Transverse colon (tissue), 4 donors: Measurements from ENCODE around the gene BAIAP3. TPM values are rescaled to one million over a fixed set of nuclear protein-coding genes. Genes with fewer than 3 reads are reported as not detected.

Source experiments
- DNase-seq: peaks from one replicate; pipeline ENCODE4 v3.0.0-alpha.2; 2019
- H3K27ac ChIP-seq, 4 donors: fragments of 200-600 bp; sonication (generic); 2 replicates each; pipeline ENCODE4 v1.5.1; 2016 to 2018; ENCODE audit warnings: inconsistent platforms in 4 of 4
- H3K27me3 ChIP-seq: fragments of 200-600 bp; sonication (generic); 2 replicates; pipeline ENCODE4 v1.5.1; 2017; ENCODE audit warnings: inconsistent platforms
- H3K36me3 ChIP-seq, 4 donors: fragments of 200-600 bp; sonication (generic); 2 replicates each; pipeline ENCODE4 v1.5.1; 2017 to 2019; ENCODE audit warnings: inconsistent platforms in 4 of 4
- H3K4me1 ChIP-seq, 4 donors: fragments of 200-600 bp; sonication (generic); 2 replicates each; pipeline ENCODE4 v1.5.1; 2017 to 2020; ENCODE audit warnings: inconsistent platforms in 4 of 4
- H3K4me3 ChIP-seq, 4 donors: fragments of 200-600 bp; sonication (generic); 1 replicate in 1 of 4; 2 replicates in 3 of 4; pipeline versions ENCODE4 v1.5.1 to v1.6.1; 2017 to 2019; ENCODE audit warnings: inconsistent platforms in 4 of 4
- H3K9me3 ChIP-seq, 2 donors: fragments of 200-600 bp; sonication (generic); 2 replicates each; pipeline ENCODE4 v1.5.1; 2017 to 2019; ENCODE audit warnings: inconsistent platforms in 2 of 2
- CTCF ChIP-seq, 5 experiments: fragments of 200-600 bp in 3 of 5; fragments of 450-650 bp in 2 of 5; sonication (generic) in 3 of 5; IDR thresholded peaks; 1 replicate in 2 of 5; 2 replicates in 3 of 5; pipeline ENCODE4 v1.5.1; 2016 to 2017; ENCODE audit warnings: antibody characterized with exemption in 5 of 5, inconsistent platforms in 3 of 5, mild to moderate bottlenecking in 2 of 5, moderate library complexity in 1 of 5
- EP300 ChIP-seq: sonication (generic); formaldehyde crosslinking; IDR thresholded peaks from one replicate; pipeline ENCODE4 v1.6.1; 2017; ENCODE audit warnings: antibody characterized with exemption, low read depth
- POLR2A ChIP-seq: fragments of 450-650 bp; IDR thresholded peaks from one replicate; pipeline ENCODE4 v1.6.1; 2016; ENCODE audit warnings: antibody characterized with exemption, mild to moderate bottlenecking, moderate library complexity
- POLR2AphosphoS5 ChIP-seq, 3 donors: sonication (generic); formaldehyde crosslinking; IDR thresholded peaks; one replicate each; pipeline ENCODE4 v1.6.1; 2016; ENCODE audit warnings: antibody characterized with exemption in 3 of 3
- WGBS, 2 donors: methylation state at CpG; one replicate each; pipeline ENCODE4 v1.1.5; 2018; ENCODE audit warnings: low coverage in 1 of 2; 5-methylcytosine and 5-hydroxymethylcytosine counted together
- in situ Hi-C, 4 donors: fragments of 200-750 bp; cut with MboI; loops; one replicate each; pipeline versions ENCODE4 v1.15.0 to v1.15.1; 2017; ENCODE audit warnings: low sequenced_read_pairs in 3 of 4, low pct_ligation_motif_present in 1 of 4, low pct_unique_long_range_greater_than_20kb in 1 of 4
- intact Hi-C: fragments of 100-400 bp; cut with DNase I; formaldehyde crosslinking; loops from one replicate; pipeline ENCODE4 v1.15.1; 2023; ENCODE audit warnings: low total_unique reads
- total RNA-seq, 4 donors: library from RNA; depleted of rRNA; stranded (reverse); fragments of >200 nt; gene quantifications; one replicate each; pipeline ENCODE4 v1.1.0, GENCODE V29; 2016

Gene BAIAP3
- total RNA-seq, 4 donors from 2014 or later, result 7.3 to 190 (median 11.4) TPM

DNA sequence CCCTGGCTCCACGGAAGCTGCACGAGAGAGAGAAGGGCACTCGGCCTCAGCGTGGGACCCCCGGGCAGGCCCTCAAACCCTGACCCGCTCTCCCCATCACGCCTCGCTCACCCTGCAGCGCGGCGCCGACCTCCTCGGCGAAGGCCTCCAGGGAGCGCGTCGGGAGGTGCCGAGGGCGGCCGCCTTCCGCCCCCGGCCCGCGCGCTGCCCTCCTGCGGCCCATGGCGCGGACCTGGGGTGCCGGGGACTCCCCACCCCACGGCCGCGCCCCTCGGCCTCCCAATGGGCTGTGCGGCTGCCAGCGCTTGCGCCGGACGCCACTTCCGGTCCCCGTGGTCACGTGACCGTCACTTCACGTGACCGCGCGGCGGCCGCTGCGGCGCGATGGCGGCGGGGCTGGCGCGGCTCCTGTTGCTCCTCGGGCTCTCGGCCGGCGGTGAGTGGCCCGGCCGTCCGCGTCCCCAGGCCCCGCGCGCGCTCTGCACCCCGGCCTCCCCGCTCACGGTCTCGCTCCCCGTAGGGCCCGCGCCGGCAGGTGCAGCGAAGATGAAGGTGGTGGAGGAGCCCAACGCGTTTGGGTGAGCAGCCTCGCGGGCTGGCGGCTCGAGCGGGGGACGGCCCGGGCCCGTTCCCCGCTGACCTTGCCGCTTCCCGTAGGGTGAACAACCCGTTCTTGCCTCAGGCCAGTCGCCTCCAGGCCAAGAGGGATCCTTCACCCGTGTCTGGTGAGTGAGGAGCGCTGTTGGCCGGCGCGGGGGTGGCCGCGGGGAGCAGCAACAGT, 18.3 kb downstream of the BAIAP3 start, which contains the start of the genes GNPTG and TSR3:
Gene GNPTG, plus strand, starts transcription at position 350 of the 781 bp plus-strand sequence. Its CDS starts 35 bp downstream, at position 385.
Gene TSR3, minus strand, starts transcription at position 297 of the 781 bp plus-strand sequence. Its CDS starts 74 bp downstream, at position 223.
- in situ Hi-C loops, result no loop called here
- no peak for TF ChIP-seq EP300
- TF ChIP-seq CTCF (IDR thresholded peaks at IDR 0.05), result no peak
- peak; percentile 89 to 94 (median 93) for TF ChIP-seq POLR2AphosphoS5 (IDR thresholded peaks at IDR 0.05)
- TF ChIP-seq POLR2A, result peak; percentile 37
- intact Hi-C loops, result no loop called here

GRCh38 chr16:1354815-1355540, 21.5 kb downstream of the BAIAP3 start:
- intact Hi-C loops (no loop called here), in situ Hi-C loops (no loop called here)
- 81 to 93% methylated on average over 8 to 49 of the region's 49 CpGs for whole genome bisulfite sequencing, 2 donors
- Histone ChIP-seq H3K9me3 (no peaks in the 10 kb centered on the region), H3K4me1 (peaks cover 12 to 29% (median 27%) of the 10 kb centered on the region in 4 donors), H3K4me3 (no peak overlapping the region), H3K27me3 (no peaks in the 10 kb centered on the region), H3K27ac (no peak overlapping the region), H3K36me3 (no peaks in the 10 kb centered on the region)
- DNase-seq, result no peak
- TF ChIP-seq POLR2A (no peak), POLR2AphosphoS5 (IDR thresholded peaks at IDR 0.05) (no peak), CTCF (IDR thresholded peaks at IDR 0.05) (no peak)

More for the DNA sequence above, 18.3 kb downstream of the BAIAP3 start, which contains the start of the genes GNPTG and TSR3:
- Histone ChIP-seq H3K36me3 (no peaks in the 10 kb centered on the region), H3K4me1 (peaks cover 12 to 29% (median 27%) of the 10 kb centered on the region in 4 donors), H3K27me3 (no peaks in the 10 kb centered on the region), H3K9me3 (no peaks in the 10 kb centered on the region), H3K27ac (peak within 1 kb of the TSS; percentile 80 to 89 (median 84)), H3K4me3 (peak within 1 kb of the TSS; percentile 85 to 100 (median 98))
- peak; percentile 88 for DNase-seq
- WGBS, 2 donors, result 1% methylated on average over 69 of the region's 98 CpGs; no CpG with 5 or more reads in 1 of the 2 donors

DNA sequence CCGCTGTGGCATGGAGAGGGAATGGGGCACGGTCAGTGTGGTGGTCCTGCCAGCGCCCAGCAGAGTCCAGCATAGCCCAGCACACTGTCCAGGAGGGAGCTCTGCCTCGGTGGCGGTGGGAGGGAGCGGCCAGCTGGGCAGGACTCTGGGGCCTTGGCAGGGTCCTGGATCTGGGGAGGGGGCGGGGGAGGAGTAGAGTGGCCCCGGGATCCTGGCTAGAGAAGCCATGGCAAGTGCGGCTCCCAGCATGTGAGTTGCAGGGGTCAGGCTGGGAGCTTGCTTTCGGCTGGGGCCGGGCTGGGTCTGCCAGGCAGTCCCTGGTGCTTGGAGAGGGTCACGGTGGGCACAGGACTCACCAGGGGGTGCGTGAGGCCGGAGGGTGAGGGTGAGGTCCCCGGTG, 22.1 kb downstream of the BAIAP3 start:
- peaks cover 10 to 25% (median 22%) of the 10 kb centered on the region in 4 donors for H3K4me1 ChIP-seq
- no peak for DNase-seq
- no peaks in the 10 kb centered on the region for H3K27me3 ChIP-seq
- 89% methylated on average over 15 of the region's 15 CpGs; no CpG with 5 or more reads in 1 of the 2 donors for WGBS, 2 donors
- no peaks in the 10 kb centered on the region for H3K36me3 ChIP-seq
- intact Hi-C loops, result no loop called here
- no peaks in the 10 kb centered on the region for H3K9me3 ChIP-seq
- TF ChIP-seq EP300 (no peak), CTCF (IDR thresholded peaks at IDR 0.05) (no peak), POLR2AphosphoS5 (IDR thresholded peaks at IDR 0.05) (no peak), POLR2A (no peak)
- in situ Hi-C loops, result no loop called here
- H3K27ac ChIP-seq, result no peak overlapping the region
- H3K4me3 ChIP-seq, result no peak overlapping the region
